Ovary (tissue), 3 donors: Measurements from ENCODE around the gene WNT2B.

Experiments used
- POLR2A ChIP-seq: fragments of 450-650 bp; IDR thresholded peaks from one replicate; pipeline ENCODE4 v1.6.1; 2017; ENCODE audit warnings: antibody characterized with exemption, mild to moderate bottlenecking, moderate library complexity
- TF ChIP-seq, protein P1 (sequence below), 3 donors: fragments of 450-650 bp in 2 of 3; fragments of 200-600 bp in 1 of 3; IDR thresholded peaks; one replicate each; pipeline versions ENCODE4 v1.5.1 to v1.8.0; 2016 to 2022; ENCODE audit warnings: antibody characterized with exemption in 3 of 3, mild to moderate bottlenecking in 1 of 3
- donor health status: DM: no; HTN: no; CAD: no.

DNA sequence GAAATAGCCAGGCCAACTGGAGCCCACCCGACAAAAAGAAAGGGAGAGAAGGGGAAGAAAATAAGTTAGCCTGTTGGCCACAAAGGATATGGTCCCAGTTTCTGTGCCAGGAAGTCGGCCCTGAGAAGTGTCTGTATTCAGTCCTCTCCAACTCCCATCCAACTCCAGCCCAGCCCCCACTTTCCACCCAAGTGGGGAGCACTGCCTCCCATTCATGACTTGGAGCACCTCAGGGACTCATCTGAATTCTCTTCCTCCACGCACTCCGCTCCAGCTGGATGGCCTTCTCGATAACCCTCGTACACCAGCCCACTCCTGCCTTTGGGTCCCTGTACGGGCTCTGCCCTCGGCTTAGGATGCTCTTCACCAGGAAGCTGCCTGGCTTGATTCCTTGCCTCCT, 2.0 kb upstream of the WNT2B start:
- TF ChIP-seq, protein P1, sequence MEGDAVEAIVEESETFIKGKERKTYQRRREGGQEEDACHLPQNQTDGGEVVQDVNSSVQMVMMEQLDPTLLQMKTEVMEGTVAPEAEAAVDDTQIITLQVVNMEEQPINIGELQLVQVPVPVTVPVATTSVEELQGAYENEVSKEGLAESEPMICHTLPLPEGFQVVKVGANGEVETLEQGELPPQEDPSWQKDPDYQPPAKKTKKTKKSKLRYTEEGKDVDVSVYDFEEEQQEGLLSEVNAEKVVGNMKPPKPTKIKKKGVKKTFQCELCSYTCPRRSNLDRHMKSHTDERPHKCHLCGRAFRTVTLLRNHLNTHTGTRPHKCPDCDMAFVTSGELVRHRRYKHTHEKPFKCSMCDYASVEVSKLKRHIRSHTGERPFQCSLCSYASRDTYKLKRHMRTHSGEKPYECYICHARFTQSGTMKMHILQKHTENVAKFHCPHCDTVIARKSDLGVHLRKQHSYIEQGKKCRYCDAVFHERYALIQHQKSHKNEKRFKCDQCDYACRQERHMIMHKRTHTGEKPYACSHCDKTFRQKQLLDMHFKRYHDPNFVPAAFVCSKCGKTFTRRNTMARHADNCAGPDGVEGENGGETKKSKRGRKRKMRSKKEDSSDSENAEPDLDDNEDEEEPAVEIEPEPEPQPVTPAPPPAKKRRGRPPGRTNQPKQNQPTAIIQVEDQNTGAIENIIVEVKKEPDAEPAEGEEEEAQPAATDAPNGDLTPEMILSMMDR (IDR thresholded peaks at IDR 0.05), result no peak
- no peak for TF ChIP-seq POLR2A
